SH-SY5Y (cell line): ENCODE data around the gene C1orf105.

Experiments
- GATA2 ChIP-seq: IDR thresholded peaks from 2 replicates; pipeline ENCODE4 v1.6.1; 2011; ENCODE audit warnings: mild to moderate bottlenecking, low read depth, low read length
- GATA3 ChIP-seq: IDR thresholded peaks from 2 replicates; pipeline ENCODE4 v1.6.1; 2011; ENCODE audit warnings: low read depth, mild to moderate bottlenecking, low read length, moderate library complexity

- TF ChIP-seq GATA2 (no peak), GATA3 (no peak)
Measured at GRCh38 chr1:172380441-172381244, 39.8 kb upstream of the C1orf105 start.
